K562 (cell line): ENCODE results near the gene EME1. TPM values are rescaled to one million over a fixed set of nuclear protein-coding genes. Genes with fewer than 3 reads are reported as not detected.

Source experiments
- C11orf30 ChIP-seq: fragments of 450-650 bp; IDR thresholded peaks from 2 replicates; pipeline ENCODE4 v1.6.1; 2016; ENCODE audit warnings: low read depth, mild to moderate bottlenecking
- CBX5 ChIP-seq: IDR thresholded peaks from 2 replicates; pipeline ENCODE4 v1.6.1; 2014; ENCODE audit warnings: low read depth, borderline replicate concordance
- DACH1 ChIP-seq: fragments of 450-650 bp; IDR thresholded peaks from 2 replicates; pipeline ENCODE4 v1.6.1; 2018; ENCODE audit not compliant: partially characterized antibody
- EGR1 ChIP-seq: fragments of 450-650 bp; conservative IDR thresholded peaks from 2 replicates; pipeline ENCODE4 v1.6.1; 2017; ENCODE audit warnings: mild to moderate bottlenecking
- MAFK ChIP-seq: IDR thresholded peaks from 2 replicates; pipeline ENCODE4 v1.6.1; 2011; ENCODE audit warnings: low read length, improper control_type of control experiment
- MCM5 ChIP-seq: fragments of 450-650 bp; IDR thresholded peaks from 2 replicates; pipeline ENCODE4 v1.6.1; 2016; ENCODE audit warnings: low read depth
- PCBP2 ChIP-seq: fragments of 200-400 bp; formaldehyde crosslinking; IDR thresholded peaks from 2 replicates; pipeline ENCODE4 v1.6.1; 2018; ENCODE audit warnings: low read length, low read depth, mild to moderate bottlenecking, moderate library complexity; ENCODE audit not compliant: poor library complexity, severe bottlenecking
- POU5F1 ChIP-seq: fragments of 150-350 bp; IDR thresholded peaks from 2 replicates; pipeline ENCODE4 v1.6.1; 2014; ENCODE audit warnings: borderline replicate concordance, low read length, low read depth, mild to moderate bottlenecking; ENCODE audit not compliant: partially characterized antibody
- RB1 ChIP-seq: fragments of 450-650 bp; IDR thresholded peaks from 2 replicates; pipeline ENCODE4 v1.6.1; 2017; ENCODE audit warnings: low read depth, mild to moderate bottlenecking
- RBM39 ChIP-seq: fragments of 200-400 bp; formaldehyde crosslinking; optimal IDR thresholded peaks from 2 replicates; pipeline ENCODE3; 2018; ENCODE audit warnings: low read depth, low read length
- SAFB ChIP-seq: fragments of 200-400 bp; formaldehyde crosslinking; IDR thresholded peaks from 2 replicates; pipeline ENCODE4 v1.6.1; 2017; ENCODE audit warnings: low read depth, low read length, borderline replicate concordance
- TAF9B ChIP-seq: fragments of 450-650 bp; IDR thresholded peaks from 2 replicates; pipeline ENCODE4 v1.6.1; 2018; ENCODE audit warnings: mild to moderate bottlenecking; ENCODE audit not compliant: partially characterized antibody
- ZKSCAN8 ChIP-seq: fragments of 200-800 bp; sonication (Bioruptor generic); IDR thresholded peaks from 2 replicates; pipeline ENCODE4 v1.6.1; 2016; ENCODE audit warnings: missing genetic modification characterization, missing compliant biosample characterization
- ZNF316 ChIP-seq: fragments of 450-650 bp; IDR thresholded peaks from 2 replicates; pipeline ENCODE4 v1.6.1; 2016
- ZNF431 ChIP-seq: sonication (generic); formaldehyde crosslinking; IDR thresholded peaks from 2 replicates; pipeline ENCODE4 v1.8.0; 2022; ENCODE audit warnings: mild to moderate bottlenecking, missing genetic modification reagents
- ZNF76 ChIP-seq: fragments of 250-450 bp; sonication (Bioruptor Pico); IDR thresholded peaks from 2 replicates; pipeline ENCODE4 v1.4.0; 2020; ENCODE audit warnings: mild to moderate bottlenecking, moderate library complexity, borderline replicate concordance
- polyA plus RNA-seq, 8 experiments: library from polyadenylated mRNA; depleted of rRNA in 4 of 8; stranded (reverse) in 5 of 8; unstranded in 3 of 8; fragments of >200 nt; fragmentation: Nextera tagmentation in 2 of 8; fragmentation: Illumina TruSeq in 1 of 8; extraction: Ambion mirVana in 2 of 8; extraction: Trizol in 1 of 8; gene quantifications; 2 replicates each; pipeline versions ENCODE4 v1.2.1 to v1.2.3, GENCODE V29; 2011 to 2014; ENCODE audit warnings: inconsistent platforms in 1 of 8, missing spikeins in 1 of 8
- total RNA-seq, 7 experiments: library from RNA; depleted of rRNA in 6 of 7; stranded (reverse); fragments of >200 nt in 6 of 7; fragmentation: Illumina TruSeq in 2 of 7; extraction: Trizol in 2 of 7; gene quantifications; 2 replicates each; pipeline versions ENCODE4 v1.2.1 to v1.2.3, GENCODE V29; 2011 to 2021; ENCODE audit warnings: low replicate concordance in 1 of 7
- TF ChIP-seq, protein P1 (sequence below): sonication (generic); formaldehyde crosslinking; IDR thresholded peaks from 2 replicates; pipeline ENCODE4 v1.9.0; 2022; ENCODE audit warnings: mild to moderate bottlenecking, missing genetic modification reagents
- TF ChIP-seq, protein P2 (sequence below): fragments of 450-650 bp; formaldehyde crosslinking; IDR thresholded peaks from 2 replicates; pipeline ENCODE4 v1.4.0; 2020; ENCODE audit warnings: mild to moderate bottlenecking, moderate library complexity
- TF ChIP-seq, protein P3 (sequence below): IDR thresholded peaks from 2 replicates; pipeline ENCODE4 v1.6.1; 2011; ENCODE audit warnings: borderline replicate concordance, low read depth, mild to moderate bottlenecking, moderate library complexity, low read length; ENCODE audit not compliant: insufficient read depth, poor library complexity, severe bottlenecking

Gene EME1
- total and polyA plus RNA-seq, 9 of the 15 experiments (the other 6 are each of a cell fraction or from before 2014, with no cell fraction given): 14.6 to 44.1 (median 24.0) TPM

DNA sequence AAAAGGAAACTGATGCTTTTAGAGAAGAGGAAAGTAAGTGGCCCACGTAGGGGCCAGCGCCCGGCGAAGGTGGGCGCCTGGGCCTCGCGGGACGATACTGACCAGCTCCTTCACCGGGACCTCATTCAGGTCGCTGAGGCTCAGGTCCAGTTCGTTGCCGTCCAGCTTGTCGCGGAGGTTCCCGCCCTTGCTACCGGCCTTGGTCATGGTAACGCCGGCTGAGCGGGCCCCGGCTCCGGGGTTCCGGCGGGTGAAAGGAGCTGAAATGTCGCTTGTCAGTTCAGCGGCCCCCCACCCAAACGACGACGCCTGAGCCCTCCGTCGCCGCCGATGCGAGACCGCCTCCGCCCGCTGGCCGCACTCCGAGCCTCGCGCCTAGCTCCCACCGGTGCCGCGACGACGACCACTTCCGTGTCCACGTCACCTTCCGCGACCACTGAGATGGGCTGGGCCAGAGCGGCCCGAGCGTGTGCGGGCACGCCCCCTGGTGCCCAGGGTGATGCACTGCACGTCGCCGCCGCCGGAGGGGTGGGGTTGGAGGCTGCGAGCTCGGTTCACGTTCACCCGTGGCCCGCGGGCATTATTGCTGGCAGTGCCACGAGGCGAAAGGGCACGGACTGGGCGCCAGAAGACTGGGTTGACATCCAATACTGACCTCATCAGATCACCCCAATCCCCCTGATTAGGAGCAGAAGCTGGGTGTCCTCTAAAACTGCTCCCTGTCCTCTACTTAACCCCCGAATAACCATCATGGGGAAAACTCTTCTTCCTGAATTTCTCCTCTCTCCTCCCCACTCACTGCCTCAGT lies 24.3 kb downstream of the EME1 start, which contains the start of gene LRRC59 (continued):
- TF ChIP-seq, protein P1, sequence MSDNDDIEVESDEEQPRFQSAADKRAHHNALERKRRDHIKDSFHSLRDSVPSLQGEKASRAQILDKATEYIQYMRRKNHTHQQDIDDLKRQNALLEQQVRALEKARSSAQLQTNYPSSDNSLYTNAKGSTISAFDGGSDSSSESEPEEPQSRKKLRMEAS (CRISPR knock-in tag): peak; percentile 90
- peak; percentile 87 for TF ChIP-seq CBX5
- no peak for TF ChIP-seq MCM5
- peak; percentile 48; the same call in 1 of the 2 replicates for TF ChIP-seq ZNF76 (CRISPR knock-in tag)
- TF ChIP-seq PCBP2: no peak
- peak; percentile 42 for TF ChIP-seq EGR1
- no peak for TF ChIP-seq RBM39
- no peak for TF ChIP-seq MAFK
- no peak for TF ChIP-seq ZKSCAN8 (CRISPR knock-in tag)
- peak; percentile 30 for TF ChIP-seq POU5F1
- peak; percentile 91 for TF ChIP-seq TAF9B
- peak; percentile 84 for TF ChIP-seq C11orf30
- TF ChIP-seq SAFB: peak; percentile 93
- TF ChIP-seq, protein P2, sequence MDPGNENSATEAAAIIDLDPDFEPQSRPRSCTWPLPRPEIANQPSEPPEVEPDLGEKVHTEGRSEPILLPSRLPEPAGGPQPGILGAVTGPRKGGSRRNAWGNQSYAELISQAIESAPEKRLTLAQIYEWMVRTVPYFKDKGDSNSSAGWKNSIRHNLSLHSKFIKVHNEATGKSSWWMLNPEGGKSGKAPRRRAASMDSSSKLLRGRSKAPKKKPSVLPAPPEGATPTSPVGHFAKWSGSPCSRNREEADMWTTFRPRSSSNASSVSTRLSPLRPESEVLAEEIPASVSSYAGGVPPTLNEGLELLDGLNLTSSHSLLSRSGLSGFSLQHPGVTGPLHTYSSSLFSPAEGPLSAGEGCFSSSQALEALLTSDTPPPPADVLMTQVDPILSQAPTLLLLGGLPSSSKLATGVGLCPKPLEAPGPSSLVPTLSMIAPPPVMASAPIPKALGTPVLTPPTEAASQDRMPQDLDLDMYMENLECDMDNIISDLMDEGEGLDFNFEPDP: no peak
- no peak for TF ChIP-seq ZNF316
- TF ChIP-seq ZNF431: 0 out of 2 replicates have a peak, but pooled peaks have one; percentile 54
- TF ChIP-seq, protein P3, sequence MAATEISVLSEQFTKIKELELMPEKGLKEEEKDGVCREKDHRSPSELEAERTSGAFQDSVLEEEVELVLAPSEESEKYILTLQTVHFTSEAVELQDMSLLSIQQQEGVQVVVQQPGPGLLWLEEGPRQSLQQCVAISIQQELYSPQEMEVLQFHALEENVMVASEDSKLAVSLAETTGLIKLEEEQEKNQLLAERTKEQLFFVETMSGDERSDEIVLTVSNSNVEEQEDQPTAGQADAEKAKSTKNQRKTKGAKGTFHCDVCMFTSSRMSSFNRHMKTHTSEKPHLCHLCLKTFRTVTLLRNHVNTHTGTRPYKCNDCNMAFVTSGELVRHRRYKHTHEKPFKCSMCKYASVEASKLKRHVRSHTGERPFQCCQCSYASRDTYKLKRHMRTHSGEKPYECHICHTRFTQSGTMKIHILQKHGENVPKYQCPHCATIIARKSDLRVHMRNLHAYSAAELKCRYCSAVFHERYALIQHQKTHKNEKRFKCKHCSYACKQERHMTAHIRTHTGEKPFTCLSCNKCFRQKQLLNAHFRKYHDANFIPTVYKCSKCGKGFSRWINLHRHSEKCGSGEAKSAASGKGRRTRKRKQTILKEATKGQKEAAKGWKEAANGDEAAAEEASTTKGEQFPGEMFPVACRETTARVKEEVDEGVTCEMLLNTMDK: peak; percentile 98
- TF ChIP-seq DACH1: peak; percentile 27
- TF ChIP-seq RB1: peak; percentile 98
